ENCODE measurements around the gene SLC8A2.
"Not testable (repeated sequence)": the region's sequence is repeated elsewhere in the genome, so short reads cannot be mapped to it uniquely, and the experiment has no call there.

The SLC8A2 gene

GRCh38 chr19:47413941-47414340 lies 57.8 kb downstream of the SLC8A2 start:
- H2BK5ac ChIP-seq (ENCODE audit: low read depth, low read length, poor library complexity) = no peak overlapping the region
- no peak overlapping the region for H4K8ac ChIP-seq (ENCODE audit: low read depth, low read length)
- H2AK5ac ChIP-seq (ENCODE audit: low read length) = no peak overlapping the region
- H3K4me3 ChIP-seq (ENCODE audit: low read depth, low read length) = peak overlapping the region; percentile 0
- no peak overlapping the region for H3K9ac ChIP-seq (ENCODE audit: low read length)
- no peaks in the 10 kb centered on the region for H3K79me2 ChIP-seq (ENCODE audit: control insufficient read depth, insufficient read depth, low read length, poor library complexity)
- H2BK120ac ChIP-seq (ENCODE audit: insufficient read depth, low read length, poor library complexity) = no peak overlapping the region
- H3K4ac ChIP-seq (ENCODE audit: low read depth, low read length) = no peak overlapping the region
- H3K36me3 ChIP-seq (ENCODE audit: control insufficient read depth in 1 of 2, insufficient read depth in 2 of 2, low read length in 2 of 2) = no peaks in the 10 kb centered on the region
- no peak overlapping the region for H3K18ac ChIP-seq (ENCODE audit: low read length)
- H3K27me3 ChIP-seq (ENCODE audit: insufficient read depth, low read length) = peaks cover 30% of the 10 kb centered on the region
- DNase-seq = no peak
- H3K27ac ChIP-seq (ENCODE audit: low read depth, low read length) = no peak overlapping the region
- H3K4me2 ChIP-seq (ENCODE audit: low read length) = no peak overlapping the region
- no peak overlapping the region for H4K12ac ChIP-seq (ENCODE audit: low read depth, low read length)
- peaks cover 4% of the 10 kb centered on the region for H3K9me3 ChIP-seq (ENCODE audit: insufficient read depth, low read depth, low read length)
- no peak overlapping the region for H2BK12ac ChIP-seq (ENCODE audit: low read length)
- no CpG with 5 or more reads among the region's 16 CpGs for WGBS (ENCODE audit: extremely low coverage, insufficient coverage, insufficient read length)
- no peaks in the 10 kb centered on the region for H3K79me1 ChIP-seq (ENCODE audit: low read length)
- H3K14ac ChIP-seq (ENCODE audit: low read length) = no peak overlapping the region
- H3K4me1 ChIP-seq (ENCODE audit: control insufficient read depth in 1 of 2, insufficient read depth in 2 of 2, low read length in 2 of 2) = no peaks in the 10 kb centered on the region
- H3K23ac ChIP-seq (ENCODE audit: low read length) = no peak overlapping the region
- H4K91ac ChIP-seq (ENCODE audit: low read depth, low read length) = no peak overlapping the region
- no peak overlapping the region for H2AFZ ChIP-seq (ENCODE audit: insufficient read depth, low read length, poor library complexity)

- H3K27me3 ChIP-seq (ENCODE audit: insufficient read depth, low read length) = peaks cover 13% of the 10 kb centered on the region
- DNase-seq = peak; percentile 69 to 70
- H2BK12ac ChIP-seq (ENCODE audit: low read length); H4K12ac ChIP-seq (ENCODE audit: low read depth, low read length); H3K18ac ChIP-seq (ENCODE audit: low read length); H2BK120ac ChIP-seq (ENCODE audit: insufficient read depth, low read length, poor library complexity); H3K4me1 ChIP-seq (ENCODE audit: control insufficient read depth in 1 of 2, insufficient read depth in 2 of 2, low read length in 2 of 2); H3K36me3 ChIP-seq (ENCODE audit: control insufficient read depth in 1 of 2, insufficient read depth in 2 of 2, low read length in 2 of 2); H4K91ac ChIP-seq (ENCODE audit: low read depth, low read length); H3K23ac ChIP-seq (ENCODE audit: low read length); H3K4me3 ChIP-seq (ENCODE audit: low read depth, low read length); H2AK5ac ChIP-seq (ENCODE audit: low read length); H3K27ac ChIP-seq (ENCODE audit: low read depth, low read length); H3K14ac ChIP-seq (ENCODE audit: low read length); H3K79me2 ChIP-seq (ENCODE audit: control insufficient read depth, insufficient read depth, low read length, poor library complexity); H3K9ac ChIP-seq (ENCODE audit: low read length); H2AFZ ChIP-seq (ENCODE audit: insufficient read depth, low read length, poor library complexity); H3K4ac ChIP-seq (ENCODE audit: low read depth, low read length); H4K8ac ChIP-seq (ENCODE audit: low read depth, low read length); H2BK5ac ChIP-seq (ENCODE audit: low read depth, low read length, poor library complexity); H3K79me1 ChIP-seq (ENCODE audit: low read length); H3K9me3 ChIP-seq (ENCODE audit: insufficient read depth, low read depth, low read length); H3K4me2 ChIP-seq (ENCODE audit: low read length): not testable (repeated sequence)
- WGBS (ENCODE audit: extremely low coverage, insufficient coverage, insufficient read length) = no CpG with 5 or more reads among the region's 9 CpGs
Measured at GRCh38 chr19:47411696-47412095, 60.0 kb downstream of the SLC8A2 start.

- no peak overlapping the region for H4K12ac ChIP-seq (ENCODE audit: low read depth, low read length)
- no peaks in the 10 kb centered on the region for H3K79me2 ChIP-seq (ENCODE audit: control insufficient read depth, insufficient read depth, low read length, poor library complexity)
- no peak overlapping the region for H3K9ac ChIP-seq (ENCODE audit: low read length)
- WGBS (ENCODE audit: extremely low coverage, insufficient coverage, insufficient read length) = no CpG with 5 or more reads among the region's 8 CpGs
- H3K14ac ChIP-seq (ENCODE audit: low read length) = no peak overlapping the region
- H3K27ac ChIP-seq (ENCODE audit: low read depth, low read length) = no peak overlapping the region
- H3K9me3 ChIP-seq (ENCODE audit: insufficient read depth, low read depth, low read length) = peaks cover 7% of the 10 kb centered on the region
- H2BK120ac ChIP-seq (ENCODE audit: insufficient read depth, low read length, poor library complexity) = no peak overlapping the region
- no peak overlapping the region for H3K23ac ChIP-seq (ENCODE audit: low read length)
- H3K4me1 ChIP-seq (ENCODE audit: control insufficient read depth in 1 of 2, insufficient read depth in 2 of 2, low read length in 2 of 2) = peaks cover 0 to 3% of the 10 kb centered on the region in 2 experiments
- H2BK5ac ChIP-seq (ENCODE audit: low read depth, low read length, poor library complexity) = no peak overlapping the region
- peak; percentile 63 to 75 for DNase-seq
- no peak overlapping the region for H3K4ac ChIP-seq (ENCODE audit: low read depth, low read length)
- H4K91ac ChIP-seq (ENCODE audit: low read depth, low read length) = no peak overlapping the region
- H4K8ac ChIP-seq (ENCODE audit: low read depth, low read length) = no peak overlapping the region
- no peaks in the 10 kb centered on the region for H3K79me1 ChIP-seq (ENCODE audit: low read length)
- no peak overlapping the region for H2AK5ac ChIP-seq (ENCODE audit: low read length)
- peaks cover 10% of the 10 kb centered on the region for H3K27me3 ChIP-seq (ENCODE audit: insufficient read depth, low read length)
- H3K4me2 ChIP-seq (ENCODE audit: low read length) = no peak overlapping the region
- H3K36me3 ChIP-seq (ENCODE audit: control insufficient read depth in 1 of 2, insufficient read depth in 2 of 2, low read length in 2 of 2) = no peaks in the 10 kb centered on the region
- H2BK12ac ChIP-seq (ENCODE audit: low read length) = no peak overlapping the region
- no peak overlapping the region for H3K18ac ChIP-seq (ENCODE audit: low read length)
- H2AFZ ChIP-seq (ENCODE audit: insufficient read depth, low read length, poor library complexity) = no peak overlapping the region
- no peak overlapping the region for H3K4me3 ChIP-seq (ENCODE audit: low read depth, low read length)
Measured at GRCh38 chr19:47411101-47411500, 60.6 kb downstream of the SLC8A2 start.

GRCh38 chr19:47408156-47408938 lies 63.3 kb downstream of the SLC8A2 start:
- no peak overlapping the region for H2BK12ac ChIP-seq (ENCODE audit: low read length)
- H4K8ac ChIP-seq (ENCODE audit: low read depth, low read length) = no peak overlapping the region
- DNase-seq = no peak
- no peaks in the 10 kb centered on the region for H3K36me3 ChIP-seq (ENCODE audit: control insufficient read depth in 1 of 2, insufficient read depth in 2 of 2, low read length in 2 of 2)
- H4K91ac ChIP-seq (ENCODE audit: low read depth, low read length) = no peak overlapping the region
- peaks cover 0 to 3% of the 10 kb centered on the region in 2 experiments for H3K4me1 ChIP-seq (ENCODE audit: control insufficient read depth in 1 of 2, insufficient read depth in 2 of 2, low read length in 2 of 2)
- no peaks in the 10 kb centered on the region for H3K79me2 ChIP-seq (ENCODE audit: control insufficient read depth, insufficient read depth, low read length, poor library complexity)
- H2AK5ac ChIP-seq (ENCODE audit: low read length) = no peak overlapping the region
- no peak overlapping the region for H2AFZ ChIP-seq (ENCODE audit: insufficient read depth, low read length, poor library complexity)
- H4K12ac ChIP-seq (ENCODE audit: low read depth, low read length) = no peak overlapping the region
- WGBS (ENCODE audit: extremely low coverage, insufficient coverage, insufficient read length) = no CpG with 5 or more reads among the region's 14 CpGs
- H3K14ac ChIP-seq (ENCODE audit: low read length) = no peak overlapping the region
- H3K9me3 ChIP-seq (ENCODE audit: insufficient read depth, low read depth, low read length) = peaks cover 6% of the 10 kb centered on the region
- H3K23ac ChIP-seq (ENCODE audit: low read length) = no peak overlapping the region
- H3K4me2 ChIP-seq (ENCODE audit: low read length) = no peak overlapping the region
- H3K4ac ChIP-seq (ENCODE audit: low read depth, low read length) = no peak overlapping the region
- H2BK5ac ChIP-seq (ENCODE audit: low read depth, low read length, poor library complexity) = no peak overlapping the region
- no peak overlapping the region for H3K4me3 ChIP-seq (ENCODE audit: low read depth, low read length)
- H3K79me1 ChIP-seq (ENCODE audit: low read length) = no peaks in the 10 kb centered on the region
- no peak overlapping the region for H3K27ac ChIP-seq (ENCODE audit: low read depth, low read length)
- H3K9ac ChIP-seq (ENCODE audit: low read length) = peak overlapping the region; percentile 26
- H3K27me3 ChIP-seq (ENCODE audit: insufficient read depth, low read length) = peaks cover 6% of the 10 kb centered on the region
- H2BK120ac ChIP-seq (ENCODE audit: insufficient read depth, low read length, poor library complexity) = no peak overlapping the region
- no peak overlapping the region for H3K18ac ChIP-seq (ENCODE audit: low read length)
